Coronary artery (tissue), 2 donors: ENCODE data around the gene TPCN1.

Experiments used
- DNase-seq: peaks from one replicate; pipeline ENCODE4 v3.0.0-alpha.2; 2017; ENCODE audit warnings: low spot score
- H3K27ac ChIP-seq, 2 donors: fragments of 200-600 bp; sonication (generic); one replicate each; pipeline ENCODE4 v1.5.1; 2016 to 2019
- H3K4me3 ChIP-seq: fragments of 200-600 bp; sonication (generic); 2 replicates; pipeline ENCODE4 v1.5.1; 2016; ENCODE audit warnings: mild to moderate bottlenecking, moderate library complexity
- CTCF ChIP-seq: fragments of 200-600 bp; sonication (generic); IDR thresholded peaks from one replicate; pipeline ENCODE4 v1.5.1; 2019; ENCODE audit warnings: antibody characterized with exemption

The TPCN1 gene

GRCh38 chr12:113242560-113242959 lies 21.3 kb downstream of the TPCN1 start:
- H3K4me3 ChIP-seq: no peak overlapping the region
- H3K27ac ChIP-seq: peak overlapping the region; percentile 85 to 89
- no peak for DNase-seq
- no peak for TF ChIP-seq CTCF

DNA sequence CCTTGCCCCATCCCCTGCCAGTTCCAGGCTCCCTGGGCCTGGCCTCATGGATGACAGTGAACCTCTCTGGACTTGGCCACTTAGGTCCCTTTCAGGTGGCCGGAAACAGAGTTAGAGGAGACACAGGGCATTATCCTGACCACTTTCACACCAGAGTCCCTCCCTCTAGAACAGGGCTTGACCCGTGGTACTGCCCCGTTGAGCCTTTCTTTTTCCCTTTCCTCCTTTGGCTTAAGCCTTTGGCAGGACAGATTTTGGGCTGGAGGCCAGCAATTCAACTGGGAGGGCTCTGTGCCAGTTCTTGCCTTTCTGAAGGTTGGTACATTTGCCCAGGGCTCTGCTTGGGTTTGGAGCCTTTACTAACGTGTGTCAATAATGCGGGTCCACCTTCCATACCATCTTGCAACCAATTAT lies 22.8 kb downstream of the TPCN1 start:
- peak overlapping the region; percentile 49 for H3K4me3 ChIP-seq

DNA sequence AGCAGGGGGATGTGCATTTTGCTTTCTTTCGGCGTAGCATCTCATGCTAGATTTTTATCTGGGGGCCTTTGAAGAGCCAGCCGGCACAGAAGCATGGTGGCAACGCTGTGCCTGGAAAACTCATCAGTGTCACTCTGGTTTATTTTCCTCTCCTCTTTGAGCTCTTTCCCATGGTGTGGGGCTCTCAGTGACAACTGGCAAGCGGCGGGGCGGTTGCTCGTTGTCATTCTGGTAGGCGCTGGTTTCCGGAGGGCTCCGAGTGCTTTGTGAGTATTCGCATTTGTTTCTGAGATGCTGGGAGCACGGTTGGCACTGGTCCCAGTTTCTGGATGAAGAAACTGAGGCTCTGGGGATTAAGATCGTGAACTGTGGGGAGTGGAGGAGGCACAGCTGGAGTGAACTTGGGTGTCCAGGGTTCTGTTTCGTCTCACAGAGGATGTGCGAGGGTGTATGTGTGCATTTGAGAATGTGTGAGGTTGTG lies 23.3 kb downstream of the TPCN1 start:
- TF ChIP-seq CTCF: no peak
- Histone ChIP-seq H3K4me3 (peak overlapping the region; percentile 49), H3K27ac (peak overlapping the region; percentile 85 to 89)
- DNase-seq: no peak

More for the DNA sequence above, 22.8 kb downstream of the TPCN1 start:
- H3K27ac ChIP-seq: peak overlapping the region; percentile 85 to 89
- TF ChIP-seq CTCF: no peak
- DNase-seq: peak; percentile 87

GRCh38 chr12:113245695-113246477 lies 24.6 kb downstream of the TPCN1 start:
- peak overlapping the region; percentile 60 for H3K4me3 ChIP-seq
- TF ChIP-seq CTCF: no peak
- H3K27ac ChIP-seq: peak overlapping the region; percentile 85 to 96
- peak; percentile 93 for DNase-seq

GRCh38 chr12:113246478-113247122 lies 25.3 kb downstream of the TPCN1 start:
- Histone ChIP-seq H3K4me3 (peak overlapping the region; percentile 60), H3K27ac (peak overlapping the region; percentile 85 to 96)
- TF ChIP-seq CTCF: no peak
- no peak for DNase-seq

DNA sequence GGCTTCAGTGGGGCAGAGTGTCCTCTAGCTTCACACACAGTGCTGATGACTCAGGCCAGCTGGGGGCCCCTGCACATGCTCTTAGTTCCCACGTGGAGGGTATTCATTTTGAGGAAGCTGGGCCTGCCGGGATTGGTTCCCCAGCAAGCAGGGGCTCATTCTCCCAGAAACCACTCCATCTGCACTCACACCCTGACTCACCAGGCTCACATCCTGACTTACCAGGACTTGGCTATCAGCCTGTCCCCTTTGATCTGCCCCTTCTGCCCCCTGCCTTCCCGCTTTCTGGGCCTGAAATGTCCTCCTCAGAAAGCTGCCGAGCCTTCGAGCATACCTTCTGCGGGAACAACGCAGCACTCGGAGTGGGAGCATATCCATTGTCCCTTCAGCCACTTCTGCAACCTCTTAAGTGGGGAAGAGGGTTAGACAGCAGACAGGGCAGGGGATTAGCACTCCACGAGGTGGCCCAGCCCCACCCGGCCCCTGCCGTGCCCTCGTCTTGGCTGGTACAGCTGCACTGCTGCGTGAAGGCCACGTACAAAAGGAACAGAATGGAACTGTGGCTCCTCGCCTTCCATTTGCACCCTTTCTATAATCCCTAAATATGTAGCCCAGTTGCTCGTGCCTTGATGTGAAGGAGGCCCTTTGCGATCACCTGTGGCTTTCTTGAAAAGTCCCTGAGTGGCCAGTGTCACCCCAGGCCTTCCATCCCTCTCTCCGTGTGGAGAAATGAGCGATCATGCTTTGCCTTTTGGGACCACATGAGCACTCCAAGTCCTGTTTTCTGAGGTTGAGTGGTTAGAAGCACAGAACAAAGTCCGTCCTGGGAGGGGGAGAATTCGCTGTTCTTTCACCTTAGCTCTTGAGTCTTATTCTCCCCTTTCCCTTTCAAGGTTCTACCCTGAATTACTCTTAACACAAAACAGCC lies 26.1 kb downstream of the TPCN1 start:
- no peak for DNase-seq
- Histone ChIP-seq H3K27ac (peak overlapping the region; percentile 85 to 96), H3K4me3 (no peak overlapping the region)
- no peak for TF ChIP-seq CTCF
